ENCODE data around the gene RAD23A. TPM values are rescaled to one million over a fixed set of nuclear protein-coding genes. Genes with fewer than 3 reads are reported as not detected.

Gene RAD23A
- total and polyA plus RNA-seq, 2 donors (not counting 3 experiments of a cell fraction or from before 2014, with no cell fraction given) = 66.9 to 102 TPM

DNA sequence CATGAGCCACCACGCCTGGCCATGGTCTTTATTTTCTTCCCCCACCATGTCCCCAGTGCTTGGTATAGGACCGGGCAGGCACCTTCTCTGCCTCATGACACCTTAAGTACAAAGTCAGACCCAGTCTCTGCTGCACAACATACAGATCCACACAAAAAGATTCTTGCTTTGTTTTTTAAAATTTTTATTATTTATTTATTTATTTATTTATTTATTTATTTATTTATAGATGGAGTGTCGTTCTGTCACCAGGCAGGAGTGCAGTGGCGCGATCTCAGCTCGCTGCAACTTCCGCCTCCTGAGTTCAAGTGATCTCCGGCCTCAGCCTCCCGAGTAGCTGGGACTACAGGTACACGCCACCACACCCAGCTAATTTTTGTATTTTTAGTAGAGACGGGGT, 47.1 kb downstream of the RAD23A start:
- Histone ChIP-seq H4K20me1 (replicated peaks; ENCODE audit: control insufficient read depth, extremely low read depth, insufficient read depth, low read length) (no peaks in the 10 kb centered on the region), H3K79me2 (ENCODE audit: control insufficient read depth, insufficient read depth, low read length) (no peaks in the 10 kb centered on the region), H3K27ac (ENCODE audit: insufficient read depth, low read depth, low read length) (no peak overlapping the region), H3K27me3 (ENCODE audit: control insufficient read depth in 2 of 2, insufficient read depth in 2 of 2, low read length in 2 of 2) (no peaks in the 10 kb centered on the region), H3K36me3 (ENCODE audit: control insufficient read depth in 2 of 2, extremely low read depth in 1 of 2, insufficient read depth in 2 of 2, low read length in 2 of 2) (no peaks in the 10 kb centered on the region), H3K9me3 (replicated peaks; ENCODE audit: control insufficient read depth, insufficient read depth, low read length) (no peaks in the 10 kb centered on the region), H2AFZ (ENCODE audit: low read depth, low read length) (no peak overlapping the region), H3K4me1 (ENCODE audit: control insufficient read depth, extremely low read depth, insufficient read depth, low read length) (peaks cover 5% of the 10 kb centered on the region), H3K4me2 (ENCODE audit: insufficient read depth, low read length) (no peak overlapping the region), H3K9ac (replicated peaks; ENCODE audit: extremely low read depth, insufficient read depth, low read length) (no peak overlapping the region), H3K4me3 (replicated peaks in 1 of 3; ENCODE audit: insufficient read depth in 1 of 3, low read depth in 1 of 3, low read length in 3 of 3) (no peak overlapping the region), H3K9me1 (replicated peaks; ENCODE audit: control insufficient read depth, extremely low read depth, insufficient read depth, low read length) (no peaks in the 10 kb centered on the region)
- DNase-seq (ENCODE audit: low read depth, low spot score) = no peak
- intact Hi-C loops (cut with micrococcal nuclease) = no loop called here
- BruUV-seq (replicated peaks) = no TSS peak
- CTCF ChIA-PET = interaction anchor here (0.8 to 3.7 kb wide), 7 partner anchors 8 to 68 kb away, joined by 3 to 24 read pairs (median 4); no protein-coding TSS in a partner anchor
- dilution Hi-C loops (cut with MboI; ENCODE audit: extremely low pct_ligation_motif_present, low sequenced_read_pairs) = no loop called here
- POLR2A ChIA-PET = no interaction called here
- TF ChIP-seq FOS (IDR thresholded peaks at IDR 0.05; ENCODE audit: borderline replicate concordance, insufficient read depth, low read length) (no peak), EZH2 (IDR thresholded peaks at IDR 0.05; ENCODE audit: borderline replicate concordance, low read depth, low read length, severe bottlenecking) (no peak), POLR2A (IDR thresholded peaks at IDR 0.05; ENCODE audit: low read depth, low read length) (no peak), MAX (IDR thresholded peaks at IDR 0.05; ENCODE audit: insufficient read depth, insufficient read length) (no peak), MYC (IDR thresholded peaks at IDR 0.05; ENCODE audit: low read depth, low read length) (no peak), POLR2AphosphoS5 (IDR thresholded peaks at IDR 0.05; ENCODE audit: insufficient read depth, low read depth, low read length) (no peak), CTCF (IDR thresholded peaks at IDR 0.05; ENCODE audit: extremely low read depth in 1 of 2, insufficient read depth in 1 of 2, low read depth in 1 of 2, low read length in 2 of 2) (no peak), JUN (IDR thresholded peaks at IDR 0.05; ENCODE audit: borderline replicate concordance, insufficient read depth, insufficient read length, low read depth) (no peak), GATA2 (IDR thresholded peaks at IDR 0.05; ENCODE audit: insufficient read depth, insufficient read length, low read depth, low read length) (no peak)
- FAIRE-seq = no peak
